Nephron progenitor cell (in vitro differentiated cells): ENCODE measurements around the gene ADPRS.

ENCODE experiments used
- DNase-seq: peaks from one replicate; pipeline ENCODE4 v3.0.0; 2021
- H3K27ac Mint-ChIP-seq: 2 replicates; pipeline ENCODE4 v1.8.0; 2021; ENCODE audit warnings: mild to moderate bottlenecking, moderate library complexity, mixed read lengths
- H3K27me3 Mint-ChIP-seq: 2 replicates; pipeline ENCODE4 v1.8.0; 2021; ENCODE audit warnings: mild to moderate bottlenecking, low read depth, mixed read lengths; ENCODE audit not compliant: poor library complexity
- H3K36me3 Mint-ChIP-seq: 2 replicates; pipeline ENCODE4 v1.8.0; 2021; ENCODE audit warnings: low read depth, mixed read lengths
- H3K4me1 Mint-ChIP-seq: 2 replicates; pipeline ENCODE4 v1.8.0; 2021; ENCODE audit warnings: mixed read lengths
- H3K4me3 Mint-ChIP-seq: 2 replicates; pipeline ENCODE4 v1.8.0; 2021; ENCODE audit warnings: mild to moderate bottlenecking, moderate library complexity, mixed read lengths
- H3K9me3 Mint-ChIP-seq: 2 replicates; pipeline ENCODE4 v1.8.0; 2021; ENCODE audit warnings: mild to moderate bottlenecking, moderate library complexity, mixed read lengths
- CTCF ChIP-seq: fragments of 200-600 bp; sonication (generic); IDR thresholded peaks from 2 replicates; pipeline ENCODE4 v1.5.0; 2021; ENCODE audit warnings: antibody characterized with exemption

The ADPRS gene

GRCh38 chr1:36143424-36143823, 54.7 kb downstream of the ADPRS start:
- peaks cover 8% of the 10 kb centered on the region for H3K4me1 Mint-ChIP-seq
- no peak for DNase-seq
- no peak overlapping the region for H3K4me3 Mint-ChIP-seq
- peaks cover 13% of the 10 kb centered on the region for H3K9me3 Mint-ChIP-seq
- H3K36me3 Mint-ChIP-seq: peaks cover 30% of the 10 kb centered on the region
- no peak overlapping the region for H3K27ac Mint-ChIP-seq
- TF ChIP-seq CTCF: no peak
- peaks cover 9% of the 10 kb centered on the region for H3K27me3 Mint-ChIP-seq
